Measurements from ENCODE around the gene KNDC1.
"Not testable (repeated sequence)": the region's sequence is repeated elsewhere in the genome, so short reads cannot be mapped to it uniquely, and the experiment has no call there.

Gene KNDC1

GRCh38 chr10:133259602-133259989 is 99.6 kb downstream of the KNDC1 start:
- no peak for DNase-seq (ENCODE audit: low spot score)

- DNase-seq (ENCODE audit: low spot score): peak; percentile 75
These were observed 101.1 kb downstream of the KNDC1 start for GRCh38 chr10:133260895-133261725.

- peak; percentile 84 for DNase-seq (ENCODE audit: low spot score)
These were observed 101.8 kb downstream of the KNDC1 start for GRCh38 chr10:133261726-133262325.

- no peak for DNase-seq (ENCODE audit: low spot score)
These were observed 102.7 kb downstream of the KNDC1 start for GRCh38 chr10:133262696-133263095.

GRCh38 chr10:133263674-133264073 is 103.7 kb downstream of the KNDC1 start:
- DNase-seq (ENCODE audit: low spot score): no peak

- DNase-seq (ENCODE audit: low spot score): no peak
These were observed 104.4 kb downstream of the KNDC1 start for GRCh38 chr10:133264461-133264860.

- not testable (repeated sequence) for DNase-seq (ENCODE audit: low spot score)
These were observed 105.0 kb downstream of the KNDC1 start for GRCh38 chr10:133265052-133265451.

GRCh38 chr10:133266056-133266795 is 106.2 kb downstream of the KNDC1 start:
- no peak for DNase-seq (ENCODE audit: low spot score)

GRCh38 chr10:133267293-133267692 is 107.3 kb downstream of the KNDC1 start:
- no peak for DNase-seq (ENCODE audit: low spot score)

GRCh38 chr10:133267829-133268228 is 107.8 kb downstream of the KNDC1 start:
- DNase-seq (ENCODE audit: low spot score): no peak

GRCh38 chr10:133268532-133268931 is 108.5 kb downstream of the KNDC1 start:
- no peak for DNase-seq (ENCODE audit: low spot score)

GRCh38 chr10:133269367-133269766 is 109.3 kb downstream of the KNDC1 start:
- no peak for DNase-seq (ENCODE audit: low spot score)

GRCh38 chr10:133270204-133270603 is 110.2 kb downstream of the KNDC1 start:
- no peak for DNase-seq (ENCODE audit: low spot score)

GRCh38 chr10:133270773-133271297 is 110.8 kb downstream of the KNDC1 start:
- no peak for DNase-seq (ENCODE audit: low spot score)

- DNase-seq (ENCODE audit: low spot score): no peak
These were observed 111.7 kb downstream of the KNDC1 start for GRCh38 chr10:133271521-133272300.

- DNase-seq (ENCODE audit: low spot score): no peak
These were observed 112.4 kb downstream of the KNDC1 start for GRCh38 chr10:133272301-133272963.

GRCh38 chr10:133272964-133273420 is 113.0 kb downstream of the KNDC1 start:
- DNase-seq (ENCODE audit: low spot score): no peak

- DNase-seq (ENCODE audit: low spot score): no peak
These were observed 113.6 kb downstream of the KNDC1 start for GRCh38 chr10:133273534-133274143.

GRCh38 chr10:133274751-133275683 is 115.0 kb downstream of the KNDC1 start:
- no peak for DNase-seq (ENCODE audit: low spot score)

GRCh38 chr10:133275684-133276092 is 115.7 kb downstream of the KNDC1 start:
- no peak for DNase-seq (ENCODE audit: low spot score)
